HEK293 (cell line): ENCODE measurements around the gene UBE2G1.

Experiments used
- CTCF ChIA-PET: fragments of 350-600 bp; formaldehyde crosslinking; extraction: SDS; loops from one replicate; lab custom pipeline; 2021; ENCODE audit warnings: antibody characterized with exemption; lab: Yijun Ruan, JAX
- POLR2A ChIA-PET: fragments of 300-600 bp; formaldehyde crosslinking; extraction: SDS; loops from one replicate; lab custom pipeline; 2020; ENCODE audit warnings: antibody characterized with exemption, inconsistent platforms; lab: Yijun Ruan, JAX
- H3K27ac ChIP-seq: fragments of 200-500 bp; sonication (Bioruptor generic); 2 replicates; pipeline ENCODE4 v1.5.1; 2014; ENCODE audit warnings: low read depth, low read length, control low read depth, inconsistent platforms; ENCODE audit errors: extremely low read depth
- H3K36me3 ChIP-seq, 2 experiments: fragments of 200-500 bp in 1 of 2; sonication (Bioruptor generic) in 1 of 2; 1 replicate in 1 of 2; 2 replicates in 1 of 2; pipeline ENCODE4 v1.5.1; 2014 to 2017; ENCODE audit warnings: inconsistent platforms in 2 of 2, low read length in 2 of 2; ENCODE audit not compliant: control insufficient read depth in 2 of 2, insufficient read depth in 1 of 2
- H3K4me1 ChIP-seq: fragments of 200-500 bp; sonication (Bioruptor generic); 2 replicates; pipeline ENCODE4 v1.5.1; 2014; ENCODE audit warnings: mild to moderate bottlenecking, low read length, inconsistent platforms; ENCODE audit not compliant: control insufficient read depth, insufficient read depth
- H3K4me3 ChIP-seq: 2 replicates; pipeline ENCODE4 v1.5.1; 2011; ENCODE audit warnings: low read depth, mild to moderate bottlenecking, control low read depth, low read length, moderate library complexity
- H3K9me3 ChIP-seq: fragments of 200-500 bp; sonication (Bioruptor generic); 2 replicates; pipeline ENCODE4 v1.5.1; 2014; ENCODE audit warnings: low read depth, low read length, inconsistent platforms; ENCODE audit not compliant: control insufficient read depth, insufficient read depth
- ZBTB17 ChIP-seq: fragments of 450-650 bp; formaldehyde crosslinking; IDR thresholded peaks from 2 replicates; pipeline ENCODE4 v1.5.1; 2016; ENCODE audit warnings: missing biosample characterization, missing genetic modification characterization
- ZFP3 ChIP-seq: fragments of 450-650 bp; formaldehyde crosslinking; IDR thresholded peaks from 2 replicates; pipeline ENCODE4 v1.5.1; 2016; ENCODE audit warnings: low read depth, missing biosample characterization, missing genetic modification characterization
- ZNF112 ChIP-seq: fragments of 450-650 bp; formaldehyde crosslinking; IDR thresholded peaks from 2 replicates; pipeline ENCODE4 v1.5.0; 2017; ENCODE audit warnings: missing biosample characterization, missing genetic modification characterization
- ZNF133 ChIP-seq: fragments of 450-650 bp; formaldehyde crosslinking; IDR thresholded peaks from 2 replicates; pipeline ENCODE4 v1.5.1; 2016; ENCODE audit warnings: missing biosample characterization, missing genetic modification characterization
- ZNF140 ChIP-seq: fragments of 450-650 bp; formaldehyde crosslinking; IDR thresholded peaks from 2 replicates; pipeline ENCODE4 v1.5.1; 2016; ENCODE audit warnings: missing biosample characterization, missing genetic modification characterization
- ZNF146 ChIP-seq: fragments of 450-650 bp; formaldehyde crosslinking; IDR thresholded peaks from 2 replicates; pipeline ENCODE4 v1.5.1; 2016; ENCODE audit warnings: missing biosample characterization, missing genetic modification characterization
- ZNF239 ChIP-seq: fragments of 450-650 bp; formaldehyde crosslinking; IDR thresholded peaks from 2 replicates; pipeline ENCODE4 v1.5.1; 2016; ENCODE audit warnings: missing biosample characterization, missing genetic modification characterization
- ZNF366 ChIP-seq: fragments of 450-650 bp; formaldehyde crosslinking; conservative IDR thresholded peaks from 2 replicates; pipeline ENCODE4 v1.5.1; 2016; ENCODE audit warnings: missing biosample characterization, missing genetic modification characterization
- ZNF423 ChIP-seq: fragments of 450-650 bp; formaldehyde crosslinking; IDR thresholded peaks from 2 replicates; pipeline ENCODE4 v1.5.1; 2016; ENCODE audit warnings: missing biosample characterization, missing genetic modification characterization
- ZNF677 ChIP-seq: fragments of 450-650 bp; IDR thresholded peaks from 2 replicates; pipeline ENCODE4 v1.5.0; 2018; ENCODE audit warnings: missing biosample characterization, mild to moderate bottlenecking, missing genetic modification characterization, moderate library complexity
- ZNF768 ChIP-seq: fragments of 450-650 bp; formaldehyde crosslinking; IDR thresholded peaks from 2 replicates; pipeline ENCODE4 v1.5.1; 2018; ENCODE audit warnings: missing biosample characterization, mild to moderate bottlenecking, missing genetic modification characterization
- TF ChIP-seq, protein P1 (sequence below): fragments of 450-650 bp; formaldehyde crosslinking; conservative IDR thresholded peaks from 2 replicates; pipeline ENCODE4 v1.5.1; 2016; ENCODE audit warnings: low read depth, missing biosample characterization, missing genetic modification characterization
- TF ChIP-seq, protein P2 (sequence below): fragments of 450-650 bp; formaldehyde crosslinking; IDR thresholded peaks from 2 replicates; pipeline ENCODE4 v1.5.1; 2016; ENCODE audit warnings: missing biosample characterization, missing genetic modification characterization
- TF ChIP-seq, protein P3 (sequence below): fragments of 450-650 bp; formaldehyde crosslinking; IDR thresholded peaks from 2 replicates; pipeline ENCODE4 v1.5.1; 2016; ENCODE audit warnings: missing biosample characterization, missing genetic modification characterization

The UBE2G1 gene

DNA sequence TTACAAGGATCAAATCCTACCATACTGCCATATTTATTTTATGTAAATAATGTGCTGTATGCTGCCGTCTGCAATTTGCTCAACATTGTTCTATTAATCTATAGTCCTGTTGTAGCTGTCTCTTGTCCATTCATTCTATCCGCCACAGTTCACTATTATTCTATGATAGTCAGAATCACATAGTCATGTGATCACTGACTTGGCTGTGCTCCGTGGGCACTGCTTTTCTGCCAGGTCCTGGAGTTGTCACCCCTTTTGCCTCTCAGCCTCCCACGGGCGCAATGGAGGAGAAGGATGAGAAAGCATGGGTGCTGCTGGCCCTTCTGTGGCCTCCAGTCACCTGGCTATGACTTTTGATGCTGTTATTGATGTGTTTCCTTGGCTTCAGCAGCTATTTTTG lies 65.4 kb downstream of the UBE2G1 start:
- ChIA-PET POLR2A (no interaction called here), CTCF (interaction anchor here (1.0 to 1.1 kb wide), 2 partner anchors 14 to 85 kb away, joined by 3 to 10 read pairs; no protein-coding TSS in a partner anchor)
- no peak for TF ChIP-seq ZNF366 (tag by site-specific recombination)
- TF ChIP-seq ZNF133 (tag by site-specific recombination) = no peak
- TF ChIP-seq, protein P1, sequence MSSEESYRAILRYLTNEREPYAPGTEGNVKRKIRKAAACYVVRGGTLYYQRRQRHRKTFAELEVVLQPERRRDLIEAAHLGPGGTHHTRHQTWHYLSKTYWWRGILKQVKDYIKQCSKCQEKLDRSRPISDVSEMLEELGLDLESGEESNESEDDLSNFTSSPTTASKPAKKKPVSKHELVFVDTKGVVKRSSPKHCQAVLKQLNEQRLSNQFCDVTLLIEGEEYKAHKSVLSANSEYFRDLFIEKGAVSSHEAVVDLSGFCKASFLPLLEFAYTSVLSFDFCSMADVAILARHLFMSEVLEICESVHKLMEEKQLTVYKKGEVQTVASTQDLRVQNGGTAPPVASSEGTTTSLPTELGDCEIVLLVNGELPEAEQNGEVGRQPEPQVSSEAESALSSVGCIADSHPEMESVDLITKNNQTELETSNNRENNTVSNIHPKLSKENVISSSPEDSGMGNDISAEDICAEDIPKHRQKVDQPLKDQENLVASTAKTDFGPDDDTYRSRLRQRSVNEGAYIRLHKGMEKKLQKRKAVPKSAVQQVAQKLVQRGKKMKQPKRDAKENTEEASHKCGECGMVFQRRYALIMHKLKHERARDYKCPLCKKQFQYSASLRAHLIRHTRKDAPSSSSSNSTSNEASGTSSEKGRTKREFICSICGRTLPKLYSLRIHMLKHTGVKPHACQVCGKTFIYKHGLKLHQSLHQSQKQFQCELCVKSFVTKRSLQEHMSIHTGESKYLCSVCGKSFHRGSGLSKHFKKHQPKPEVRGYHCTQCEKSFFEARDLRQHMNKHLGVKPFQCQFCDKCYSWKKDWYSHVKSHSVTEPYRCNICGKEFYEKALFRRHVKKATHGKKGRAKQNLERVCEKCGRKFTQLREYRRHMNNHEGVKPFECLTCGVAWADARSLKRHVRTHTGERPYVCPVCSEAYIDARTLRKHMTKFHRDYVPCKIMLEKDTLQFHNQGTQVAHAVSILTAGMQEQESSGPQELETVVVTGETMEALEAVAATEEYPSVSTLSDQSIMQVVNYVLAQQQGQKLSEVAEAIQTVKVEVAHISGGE (tag by site-specific recombination) = no peak
- TF ChIP-seq ZNF140 (tag by site-specific recombination) = no peak
- TF ChIP-seq, protein P2, sequence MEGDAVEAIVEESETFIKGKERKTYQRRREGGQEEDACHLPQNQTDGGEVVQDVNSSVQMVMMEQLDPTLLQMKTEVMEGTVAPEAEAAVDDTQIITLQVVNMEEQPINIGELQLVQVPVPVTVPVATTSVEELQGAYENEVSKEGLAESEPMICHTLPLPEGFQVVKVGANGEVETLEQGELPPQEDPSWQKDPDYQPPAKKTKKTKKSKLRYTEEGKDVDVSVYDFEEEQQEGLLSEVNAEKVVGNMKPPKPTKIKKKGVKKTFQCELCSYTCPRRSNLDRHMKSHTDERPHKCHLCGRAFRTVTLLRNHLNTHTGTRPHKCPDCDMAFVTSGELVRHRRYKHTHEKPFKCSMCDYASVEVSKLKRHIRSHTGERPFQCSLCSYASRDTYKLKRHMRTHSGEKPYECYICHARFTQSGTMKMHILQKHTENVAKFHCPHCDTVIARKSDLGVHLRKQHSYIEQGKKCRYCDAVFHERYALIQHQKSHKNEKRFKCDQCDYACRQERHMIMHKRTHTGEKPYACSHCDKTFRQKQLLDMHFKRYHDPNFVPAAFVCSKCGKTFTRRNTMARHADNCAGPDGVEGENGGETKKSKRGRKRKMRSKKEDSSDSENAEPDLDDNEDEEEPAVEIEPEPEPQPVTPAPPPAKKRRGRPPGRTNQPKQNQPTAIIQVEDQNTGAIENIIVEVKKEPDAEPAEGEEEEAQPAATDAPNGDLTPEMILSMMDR (tag by site-specific recombination) = no peak
- no peak for TF ChIP-seq ZFP3 (tag by site-specific recombination)
- TF ChIP-seq ZBTB17 (tag by site-specific recombination) = no peak
- H3K4me1 ChIP-seq = peaks cover 26% of the 10 kb centered on the region
- H3K9me3 ChIP-seq = no peaks in the 10 kb centered on the region
- H3K27ac ChIP-seq = no peak overlapping the region
- H3K36me3 ChIP-seq = peaks cover 19 to 30% of the 10 kb centered on the region in 2 experiments
- no peak overlapping the region for H3K4me3 ChIP-seq

DNA sequence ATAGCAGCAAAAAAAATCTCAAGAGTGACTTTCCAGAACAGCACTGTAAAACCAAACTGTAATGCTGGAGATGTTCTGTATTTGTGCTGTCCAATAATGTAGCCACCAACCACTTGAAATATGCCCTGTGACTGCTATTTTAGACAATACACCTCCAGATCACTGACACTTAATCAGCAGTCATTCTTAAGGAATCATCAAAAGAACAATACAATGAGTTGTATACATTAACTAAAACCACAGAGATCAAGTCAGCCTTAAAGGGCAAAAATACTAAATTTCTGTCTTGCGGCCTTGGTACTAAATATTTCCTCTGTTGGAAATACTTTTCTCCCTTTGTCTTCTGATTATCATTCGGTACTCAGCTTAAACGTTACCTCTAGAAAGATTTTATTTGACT lies 69.1 kb downstream of the UBE2G1 start:
- Histone ChIP-seq H3K36me3 (peaks cover 5 to 34% of the 10 kb centered on the region in 2 experiments), H3K4me3 (no peak overlapping the region), H3K4me1 (peaks cover 21% of the 10 kb centered on the region), H3K27ac (no peak overlapping the region), H3K9me3 (no peaks in the 10 kb centered on the region)
- CTCF ChIA-PET = interaction anchor here (1.2 to 1.3 kb wide), 2 partner anchors 9 to 82 kb away, joined by 3 to 8 read pairs; no protein-coding TSS in a partner anchor
- TF ChIP-seq ZNF768 (tag by site-specific recombination) = no peak
- TF ChIP-seq ZNF423 (tag by site-specific recombination) = no peak
- TF ChIP-seq ZNF677 (tag by site-specific recombination) = no peak
- no peak for TF ChIP-seq ZNF239 (tag by site-specific recombination)
- TF ChIP-seq ZNF146 (tag by site-specific recombination) = no peak
- no peak for TF ChIP-seq ZNF112
- POLR2A ChIA-PET = no interaction called here

- H3K36me3 ChIP-seq = peaks cover 13 to 30% of the 10 kb centered on the region in 2 experiments
- no peaks in the 10 kb centered on the region for H3K9me3 ChIP-seq
- POLR2A ChIA-PET = no interaction called here
- H3K4me3 ChIP-seq = no peak overlapping the region
- H3K4me1 ChIP-seq = peaks cover 21% of the 10 kb centered on the region
- H3K27ac ChIP-seq = no peak overlapping the region
- TF ChIP-seq, protein P3, sequence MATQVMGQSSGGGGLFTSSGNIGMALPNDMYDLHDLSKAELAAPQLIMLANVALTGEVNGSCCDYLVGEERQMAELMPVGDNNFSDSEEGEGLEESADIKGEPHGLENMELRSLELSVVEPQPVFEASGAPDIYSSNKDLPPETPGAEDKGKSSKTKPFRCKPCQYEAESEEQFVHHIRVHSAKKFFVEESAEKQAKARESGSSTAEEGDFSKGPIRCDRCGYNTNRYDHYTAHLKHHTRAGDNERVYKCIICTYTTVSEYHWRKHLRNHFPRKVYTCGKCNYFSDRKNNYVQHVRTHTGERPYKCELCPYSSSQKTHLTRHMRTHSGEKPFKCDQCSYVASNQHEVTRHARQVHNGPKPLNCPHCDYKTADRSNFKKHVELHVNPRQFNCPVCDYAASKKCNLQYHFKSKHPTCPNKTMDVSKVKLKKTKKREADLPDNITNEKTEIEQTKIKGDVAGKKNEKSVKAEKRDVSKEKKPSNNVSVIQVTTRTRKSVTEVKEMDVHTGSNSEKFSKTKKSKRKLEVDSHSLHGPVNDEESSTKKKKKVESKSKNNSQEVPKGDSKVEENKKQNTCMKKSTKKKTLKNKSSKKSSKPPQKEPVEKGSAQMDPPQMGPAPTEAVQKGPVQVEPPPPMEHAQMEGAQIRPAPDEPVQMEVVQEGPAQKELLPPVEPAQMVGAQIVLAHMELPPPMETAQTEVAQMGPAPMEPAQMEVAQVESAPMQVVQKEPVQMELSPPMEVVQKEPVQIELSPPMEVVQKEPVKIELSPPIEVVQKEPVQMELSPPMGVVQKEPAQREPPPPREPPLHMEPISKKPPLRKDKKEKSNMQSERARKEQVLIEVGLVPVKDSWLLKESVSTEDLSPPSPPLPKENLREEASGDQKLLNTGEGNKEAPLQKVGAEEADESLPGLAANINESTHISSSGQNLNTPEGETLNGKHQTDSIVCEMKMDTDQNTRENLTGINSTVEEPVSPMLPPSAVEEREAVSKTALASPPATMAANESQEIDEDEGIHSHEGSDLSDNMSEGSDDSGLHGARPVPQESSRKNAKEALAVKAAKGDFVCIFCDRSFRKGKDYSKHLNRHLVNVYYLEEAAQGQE (tag by site-specific recombination) = no peak
- TF ChIP-seq, all 188 proteins: peak for 0
- CTCF ChIA-PET = interaction anchor here (0.6 to 2.7 kb wide), 4 partner anchors 9 to 1323 kb away, joined by 3 to 12 read pairs (median 4); no protein-coding TSS in a partner anchor
Measured at GRCh38 chr17:4295686-4296085, 70.8 kb downstream of the UBE2G1 start.
